Gastroesophageal sphincter (tissue), 3 donors: ENCODE measurements around the gene C3AR1.

Experiments
- EP300 ChIP-seq: sonication (generic); formaldehyde crosslinking; IDR thresholded peaks from one replicate; pipeline ENCODE4 v1.6.1; 2017; ENCODE audit warnings: antibody characterized with exemption, mild to moderate bottlenecking
- POLR2AphosphoS5 ChIP-seq: sonication (generic); formaldehyde crosslinking; IDR thresholded peaks from one replicate; pipeline ENCODE4 v1.6.1; 2017; ENCODE audit warnings: antibody characterized with exemption
- TF ChIP-seq, protein P1 (sequence below), 4 experiments: fragments of 200-600 bp in 2 of 4; fragments of 450-650 bp in 2 of 4; sonication (generic) in 1 of 4; IDR thresholded peaks; one replicate each; pipeline ENCODE4 v1.5.1; 2017 to 2019; ENCODE audit warnings: antibody characterized with exemption in 4 of 4, mild to moderate bottlenecking in 2 of 4, moderate library complexity in 2 of 4

DNA sequence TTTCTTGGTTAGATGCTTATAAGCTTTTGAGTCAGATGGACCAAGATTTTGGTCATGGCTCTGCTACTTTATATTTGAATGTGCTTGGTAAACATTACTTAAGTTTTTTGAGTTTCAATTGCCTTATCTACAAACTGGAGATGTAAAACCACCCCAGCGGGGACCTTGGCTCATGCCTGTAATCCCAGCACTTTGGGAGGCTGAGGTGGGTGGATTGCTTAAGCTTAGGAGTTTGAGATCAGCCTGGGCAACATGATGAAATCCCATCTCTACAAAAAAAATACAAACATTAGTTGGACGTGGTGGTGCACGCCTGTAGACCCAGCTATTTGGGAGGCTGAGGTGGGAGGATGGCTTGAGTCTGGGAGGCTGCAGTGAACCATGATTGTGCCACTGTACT is 27.1 kb upstream of the C3AR1 start:
- TF ChIP-seq, protein P1, sequence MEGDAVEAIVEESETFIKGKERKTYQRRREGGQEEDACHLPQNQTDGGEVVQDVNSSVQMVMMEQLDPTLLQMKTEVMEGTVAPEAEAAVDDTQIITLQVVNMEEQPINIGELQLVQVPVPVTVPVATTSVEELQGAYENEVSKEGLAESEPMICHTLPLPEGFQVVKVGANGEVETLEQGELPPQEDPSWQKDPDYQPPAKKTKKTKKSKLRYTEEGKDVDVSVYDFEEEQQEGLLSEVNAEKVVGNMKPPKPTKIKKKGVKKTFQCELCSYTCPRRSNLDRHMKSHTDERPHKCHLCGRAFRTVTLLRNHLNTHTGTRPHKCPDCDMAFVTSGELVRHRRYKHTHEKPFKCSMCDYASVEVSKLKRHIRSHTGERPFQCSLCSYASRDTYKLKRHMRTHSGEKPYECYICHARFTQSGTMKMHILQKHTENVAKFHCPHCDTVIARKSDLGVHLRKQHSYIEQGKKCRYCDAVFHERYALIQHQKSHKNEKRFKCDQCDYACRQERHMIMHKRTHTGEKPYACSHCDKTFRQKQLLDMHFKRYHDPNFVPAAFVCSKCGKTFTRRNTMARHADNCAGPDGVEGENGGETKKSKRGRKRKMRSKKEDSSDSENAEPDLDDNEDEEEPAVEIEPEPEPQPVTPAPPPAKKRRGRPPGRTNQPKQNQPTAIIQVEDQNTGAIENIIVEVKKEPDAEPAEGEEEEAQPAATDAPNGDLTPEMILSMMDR (IDR thresholded peaks at IDR 0.05) = no peak
- TF ChIP-seq POLR2AphosphoS5 (no peak), EP300 (no peak)
